Stimulated activated CD8-positive, alpha-beta memory T cell treated with anti-CD3 and anti-CD28 coated beads, Interleukin-7, amount 100 ng/mL, for 24 hours (primary cell): ENCODE data around the gene NOTUM.
"Not testable (repeated sequence)": the region's sequence is repeated elsewhere in the genome, so short reads cannot be mapped to it uniquely, and the experiment has no call there.

ENCODE experiments used
- DNase-seq: peaks from one replicate; pipeline ENCODE4 v3.0.0-alpha.2; 2020; ENCODE audit warnings: low read depth

Gene NOTUM

DNA sequence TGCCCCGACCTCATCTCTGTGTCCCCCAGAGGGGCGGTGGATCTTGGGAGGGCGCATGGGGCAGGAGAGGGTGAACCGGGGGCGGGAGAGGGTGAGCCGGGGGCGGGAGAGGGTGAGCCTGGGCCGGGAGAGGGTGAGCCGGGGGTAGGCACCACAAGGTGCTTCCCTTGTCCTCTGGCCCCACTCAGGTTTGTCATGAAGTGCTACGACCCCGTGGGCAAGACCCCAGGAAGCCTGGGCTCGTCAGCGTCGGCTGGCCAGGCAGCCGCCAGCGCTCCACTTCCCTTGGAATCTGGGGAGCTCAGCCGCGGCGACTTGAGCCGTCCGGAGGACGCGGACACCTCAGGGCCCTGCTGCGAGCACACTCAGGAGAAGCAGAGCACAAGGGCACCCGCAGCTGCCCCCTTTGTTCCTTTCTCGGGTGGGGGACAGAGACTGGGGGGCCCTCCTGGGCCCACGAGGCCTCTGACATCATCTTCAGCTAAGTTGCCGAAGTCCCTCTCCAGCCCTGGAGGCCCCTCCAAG is 35.3 kb upstream of the NOTUM start:
- no peak for DNase-seq

DNA sequence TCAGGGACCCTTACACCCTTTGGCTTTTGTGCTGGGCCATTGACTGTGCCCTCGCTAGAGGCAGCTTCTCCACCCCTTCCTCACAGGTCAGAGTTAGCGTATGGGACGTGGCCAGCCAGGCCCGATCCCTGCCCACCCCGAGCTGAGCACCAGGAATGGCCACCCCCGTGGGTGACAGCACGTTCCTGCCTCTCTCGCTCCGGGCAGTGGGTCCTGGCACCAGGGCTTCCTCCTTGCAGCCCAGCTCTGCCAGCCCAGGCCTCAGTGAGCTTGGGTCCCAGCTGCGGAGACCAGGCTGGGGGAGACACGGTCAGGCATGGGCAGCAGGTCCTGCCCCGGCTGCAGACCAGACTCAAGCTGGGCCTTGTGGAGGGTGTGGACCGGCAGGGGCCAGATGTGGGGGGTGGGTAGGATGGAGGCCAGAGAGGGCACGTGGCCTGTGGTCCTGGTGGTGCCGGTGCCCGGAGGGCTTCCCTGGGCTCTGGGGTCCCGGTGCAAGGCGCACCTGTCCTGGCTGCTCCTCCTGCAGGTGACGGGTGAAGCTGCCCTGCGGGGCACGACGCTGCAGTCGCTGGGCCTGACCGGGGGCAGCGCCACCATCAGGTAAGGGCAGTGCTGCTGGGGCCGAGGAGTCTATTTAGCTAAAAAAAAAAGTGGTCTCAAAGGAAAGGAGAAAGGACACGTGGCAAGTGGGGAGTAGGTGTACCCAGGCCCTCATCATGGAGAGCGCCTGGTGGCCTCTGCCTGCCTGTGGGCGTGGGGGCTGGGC is 34.7 kb upstream of the NOTUM start:
- DNase-seq: no peak

DNA sequence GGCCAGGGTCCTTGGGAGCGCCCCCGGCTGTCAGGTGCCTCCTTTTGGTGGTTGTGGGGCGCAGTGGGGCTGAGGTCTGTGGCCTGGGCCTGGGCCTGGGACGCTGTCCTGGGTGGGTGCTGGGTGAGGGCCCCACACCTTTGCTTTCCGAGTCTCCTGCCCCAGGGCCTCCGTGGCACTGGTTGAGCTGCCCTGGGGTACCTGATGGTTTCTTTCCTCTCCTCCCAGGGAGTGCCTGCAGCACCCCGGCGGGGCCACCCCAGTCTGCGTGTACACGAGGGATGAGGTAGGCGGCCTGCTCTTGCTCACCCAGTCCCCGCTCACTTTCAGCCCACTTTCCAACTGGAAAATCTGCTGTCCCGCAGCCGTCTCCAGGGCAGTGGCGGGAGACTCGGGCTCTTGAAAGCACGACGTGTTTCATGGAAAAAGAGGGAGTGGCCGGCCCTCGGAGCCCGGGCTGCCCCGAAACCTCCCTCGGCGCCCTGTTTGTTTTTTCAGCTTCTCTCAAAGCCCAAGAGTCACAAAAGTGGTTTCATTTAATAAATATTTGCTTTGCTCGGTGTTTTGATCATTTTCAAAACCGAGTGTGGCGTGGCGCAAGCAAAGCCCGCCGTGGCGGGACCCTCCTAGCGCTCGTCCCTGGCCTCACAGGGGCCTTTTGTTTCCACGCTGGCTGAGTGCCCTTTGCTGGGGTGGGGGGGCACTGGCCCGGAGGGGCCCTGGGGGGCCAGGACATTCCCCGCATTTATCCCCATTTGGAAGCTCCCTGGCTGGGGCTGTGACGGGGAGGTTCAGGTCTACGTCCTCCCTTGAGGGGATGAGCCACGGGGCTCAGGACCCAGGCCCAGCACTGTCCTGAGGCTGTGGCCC is 33.8 kb upstream of the NOTUM start:
- DNase-seq: no peak

DNA sequence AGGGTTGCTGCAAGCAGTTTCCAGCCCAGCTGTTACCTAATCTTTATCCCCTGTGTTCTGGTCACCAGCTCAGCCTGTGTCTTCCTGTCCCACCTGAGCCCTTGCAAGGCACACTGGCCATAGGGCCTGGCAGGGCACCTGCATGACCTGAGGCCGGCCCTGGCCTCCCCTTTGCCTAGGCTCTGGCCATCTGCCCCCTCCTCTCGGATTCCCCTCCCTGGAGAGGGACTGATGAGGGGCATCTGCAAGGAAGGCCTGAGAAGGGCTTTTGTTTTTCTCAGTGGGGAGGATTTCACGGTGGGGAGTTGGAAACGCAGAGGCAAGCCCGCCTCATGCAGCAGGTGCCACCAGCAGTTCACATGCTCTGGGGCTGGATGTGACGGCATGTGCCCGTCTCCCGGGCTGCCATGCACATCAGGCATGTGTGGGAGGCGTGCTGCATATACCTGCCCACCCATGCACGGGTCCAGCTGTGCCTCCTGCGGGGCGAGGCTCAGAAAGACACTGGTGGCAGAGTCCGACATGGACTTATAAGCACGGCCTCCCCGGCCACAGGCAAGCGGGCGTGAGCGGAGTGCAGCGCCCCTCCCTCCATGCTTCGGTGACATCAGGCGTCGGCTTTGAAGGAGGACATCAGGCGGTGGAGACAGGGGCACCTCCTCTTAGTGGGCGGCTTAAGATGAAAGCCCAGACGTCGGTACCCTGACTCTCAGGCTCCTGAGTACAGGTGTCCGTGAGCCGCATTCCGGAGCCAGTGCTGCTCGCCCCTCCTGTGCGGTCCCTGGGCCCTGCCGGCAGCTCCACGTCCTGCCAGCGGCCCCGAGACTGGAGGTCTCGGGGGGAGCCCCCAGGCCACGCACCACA is 33.0 kb upstream of the NOTUM start:
- DNase-seq: no peak

DNA sequence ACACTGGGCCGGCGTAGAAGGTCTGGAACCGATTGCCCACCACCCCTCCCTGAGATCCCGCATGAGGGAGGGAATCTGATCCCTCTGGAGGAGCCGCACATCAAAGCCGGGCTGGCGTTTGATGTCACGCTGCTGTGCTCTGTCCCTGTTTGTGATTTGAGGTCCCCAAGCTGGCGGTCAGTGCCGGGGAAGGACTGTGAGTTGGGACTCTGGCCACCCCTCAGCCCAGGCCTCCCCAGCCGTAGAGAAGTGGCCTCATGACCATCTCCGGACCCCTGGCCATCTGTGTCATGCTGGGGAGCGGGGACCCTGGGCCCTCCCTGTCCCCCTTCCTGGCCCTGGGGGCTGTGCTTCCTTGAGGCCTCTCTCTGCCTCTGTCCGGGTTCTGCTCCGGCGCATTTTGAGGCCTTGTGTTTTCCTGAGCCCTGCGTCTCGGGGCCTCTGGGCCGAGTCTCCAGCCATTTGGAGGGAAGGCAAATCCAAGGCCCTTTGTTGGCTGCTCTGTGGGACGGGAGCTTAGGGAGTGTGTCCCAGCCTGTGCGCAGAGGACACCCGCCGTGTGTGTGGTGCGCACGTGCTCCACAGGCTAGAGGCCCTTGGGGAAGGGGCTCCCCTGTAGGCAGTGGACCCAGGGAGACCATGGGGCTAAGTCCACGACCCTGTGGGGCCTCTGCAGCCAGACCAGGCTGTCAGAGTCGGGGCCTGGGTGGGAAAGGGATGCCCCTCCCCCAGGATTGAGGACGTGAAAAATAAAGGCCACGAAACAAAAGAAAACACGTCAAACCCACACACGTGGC is 31.5 kb upstream of the NOTUM start:
- no peak for DNase-seq

DNA sequence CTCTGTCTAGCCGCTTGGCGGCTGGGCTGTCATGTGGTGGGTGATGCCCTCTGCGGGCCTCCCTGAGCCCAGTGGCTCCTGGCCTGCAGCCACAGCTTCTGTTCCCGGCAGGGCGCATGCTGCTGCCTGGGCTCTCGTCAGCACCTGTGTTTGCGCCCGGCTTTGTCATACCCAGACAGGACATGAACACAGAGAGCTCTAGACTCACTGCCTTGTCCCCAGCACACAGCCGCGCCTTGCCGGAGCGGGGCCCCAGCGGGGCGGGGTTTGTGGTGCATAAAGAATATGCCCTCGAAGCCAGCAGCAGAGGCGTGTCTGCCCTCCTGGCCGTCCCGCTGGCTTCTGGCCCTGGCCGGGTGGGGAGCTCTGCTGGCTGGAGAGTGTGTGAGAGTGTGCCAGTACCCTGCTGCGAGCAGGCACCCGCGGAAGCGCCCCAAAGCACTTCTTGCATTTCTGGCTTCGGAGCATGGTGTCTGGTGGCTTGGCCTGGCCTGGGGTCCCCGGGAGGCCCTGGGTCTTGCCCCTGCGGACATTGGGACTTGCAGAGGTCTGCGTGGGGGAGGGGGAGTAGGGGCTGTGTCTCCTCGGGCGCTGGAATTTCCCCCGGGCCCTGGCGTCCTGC is 30.8 kb upstream of the NOTUM start:
- no peak for DNase-seq

DNA sequence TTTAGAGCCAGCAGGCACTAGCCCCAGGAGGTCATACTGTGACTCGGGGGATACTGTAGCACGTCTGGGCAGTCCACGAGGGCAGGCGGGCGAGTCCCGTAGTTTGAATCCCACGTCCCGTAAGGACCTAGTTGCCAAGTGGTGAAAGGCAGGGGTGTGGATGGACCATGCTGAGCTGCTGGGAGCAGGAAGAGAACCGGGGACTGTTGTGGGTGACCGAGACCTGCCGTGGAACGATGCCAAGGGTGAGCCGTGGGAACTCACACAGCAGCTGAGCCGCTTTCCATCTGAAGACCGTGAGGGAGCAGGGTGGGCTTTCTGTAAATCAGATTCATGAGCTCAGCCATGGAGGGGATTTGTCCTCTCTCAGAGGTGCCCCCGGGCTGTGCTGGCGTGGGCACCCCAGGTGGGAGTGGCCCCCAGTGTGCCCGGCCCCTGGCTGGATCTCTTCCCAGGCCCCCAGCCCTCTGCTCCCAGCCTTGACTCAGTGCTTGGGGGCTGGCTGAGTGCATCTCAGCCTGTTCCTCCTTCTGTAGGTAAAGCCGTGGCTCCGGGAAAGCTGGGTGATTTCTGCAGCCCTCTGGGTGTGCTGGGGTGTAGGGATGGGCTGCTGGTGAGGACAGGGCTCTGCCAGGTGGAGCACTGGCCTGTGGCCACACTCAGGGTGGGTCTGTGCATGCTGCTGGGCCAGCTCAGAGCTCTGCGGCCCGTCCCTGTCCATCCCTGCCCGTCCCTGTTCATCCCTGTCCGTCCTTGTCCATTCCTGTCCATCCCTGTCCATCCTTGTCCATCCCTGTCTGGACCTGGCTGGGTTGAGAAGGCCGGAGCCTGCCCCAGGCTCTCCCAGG is 30.1 kb upstream of the NOTUM start:
- no peak for DNase-seq

DNA sequence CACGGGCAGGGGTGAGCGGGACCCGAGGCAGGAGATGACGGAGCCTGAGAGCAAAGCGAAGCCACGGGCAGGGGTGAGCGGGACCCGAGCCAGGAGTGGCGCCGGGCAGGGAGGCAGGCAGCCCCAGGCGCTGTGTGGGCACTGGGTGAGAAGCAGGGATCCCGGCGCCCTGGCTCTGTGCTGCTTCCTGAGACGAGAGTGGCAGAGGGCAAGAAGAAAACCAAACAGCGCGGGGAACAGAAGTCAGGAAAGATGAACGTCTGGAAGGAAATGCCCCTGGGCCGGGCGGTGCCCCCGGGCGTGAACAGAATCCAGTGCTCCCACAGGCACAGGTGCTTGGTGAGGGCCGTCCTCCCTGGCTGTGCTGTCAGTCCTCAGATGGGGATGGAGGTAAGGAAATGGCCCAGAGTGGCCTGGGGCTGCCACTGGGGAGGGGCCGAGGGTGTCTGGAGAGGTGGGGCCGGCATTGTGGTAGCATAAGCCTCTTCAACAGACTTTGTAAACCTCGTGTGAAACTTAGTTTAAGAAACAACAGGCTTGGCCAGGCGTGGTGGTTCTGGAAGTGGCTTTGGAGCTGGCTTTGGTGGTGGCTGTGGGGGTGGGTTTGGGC is 26.3 kb upstream of the NOTUM start:
- no peak for DNase-seq

DNA sequence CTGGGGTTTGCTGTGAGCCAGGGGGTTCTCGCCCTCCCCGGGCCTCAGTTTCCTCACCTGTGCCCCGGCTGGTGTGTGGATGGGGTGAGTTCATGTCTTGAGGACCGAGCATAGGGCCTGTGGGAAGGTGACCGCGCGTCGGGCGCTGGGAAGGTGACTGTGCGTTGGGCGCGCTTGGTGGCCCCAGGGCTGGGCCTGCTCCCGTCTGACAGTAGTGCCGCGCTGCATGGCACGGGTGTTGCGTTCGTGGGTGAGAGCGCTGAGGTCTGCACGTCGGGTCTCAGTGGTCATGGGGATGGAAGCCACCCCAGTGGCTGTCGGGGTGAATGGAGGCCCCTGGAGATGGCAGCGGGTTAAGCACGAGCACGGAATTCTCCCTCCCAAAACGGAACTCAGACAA is 25.6 kb upstream of the NOTUM start:
- no peak for DNase-seq

DNA sequence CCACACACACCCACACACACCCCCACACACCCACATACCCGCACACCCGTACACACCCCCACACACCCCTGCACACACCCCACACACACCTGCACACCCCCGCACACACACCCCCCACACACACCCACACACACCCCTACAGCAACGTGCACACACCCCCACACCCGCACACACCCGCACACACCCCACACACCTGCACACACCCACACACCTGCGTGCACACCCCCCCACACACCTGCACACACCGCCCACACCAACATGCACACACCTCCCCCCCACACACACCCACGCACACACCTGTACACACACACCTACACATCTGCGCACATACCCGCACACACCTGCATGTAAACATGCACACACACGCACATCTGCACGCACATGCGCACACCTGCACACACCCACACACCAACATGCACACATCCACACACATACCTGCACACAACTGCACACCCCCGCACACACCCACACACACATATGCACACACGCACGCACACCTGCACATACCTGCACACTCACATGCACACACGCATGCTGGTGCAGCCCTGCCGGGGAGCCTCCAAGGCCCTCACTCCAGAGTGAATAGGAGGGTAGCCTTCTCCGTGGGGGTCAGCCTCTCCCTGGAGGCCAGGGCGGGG is 23.9 kb upstream of the NOTUM start:
- no peak for DNase-seq

DNA sequence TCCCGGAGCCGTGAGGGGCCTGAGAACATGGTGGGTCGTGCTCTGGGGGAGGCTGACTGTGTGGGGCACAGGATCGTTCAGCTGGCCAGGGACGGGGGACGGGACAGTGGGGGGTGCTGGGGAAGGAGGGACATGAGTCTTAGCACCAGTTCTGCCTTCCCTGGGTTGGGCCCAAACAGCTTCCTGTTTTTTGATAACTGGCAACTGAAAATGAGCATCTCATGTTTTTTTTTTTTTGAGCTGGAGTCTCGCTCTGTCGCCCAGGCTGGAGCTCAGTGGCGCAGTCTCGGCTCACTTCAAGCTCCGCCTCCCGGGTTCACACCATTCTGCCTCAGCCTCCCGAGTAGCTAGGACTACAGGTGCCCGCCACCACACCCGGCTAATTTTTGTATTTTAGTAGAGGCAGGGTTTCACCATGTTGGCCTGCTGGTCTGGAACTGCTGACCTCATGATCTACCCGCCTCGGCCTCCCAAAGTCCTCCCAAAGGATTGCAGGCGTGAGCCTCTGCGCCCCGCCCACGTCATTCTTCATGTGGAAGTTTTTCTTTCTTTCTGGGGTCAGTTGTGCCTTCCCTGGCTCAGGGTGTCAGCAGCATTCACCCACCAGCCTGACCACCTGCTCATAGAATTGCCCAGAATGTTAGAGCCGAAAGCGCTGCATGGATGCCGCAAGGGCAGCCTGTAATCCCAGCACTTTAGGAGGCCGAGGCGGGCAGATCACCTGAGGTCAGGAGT is 22.8 kb upstream of the NOTUM start:
- no peak for DNase-seq

DNA sequence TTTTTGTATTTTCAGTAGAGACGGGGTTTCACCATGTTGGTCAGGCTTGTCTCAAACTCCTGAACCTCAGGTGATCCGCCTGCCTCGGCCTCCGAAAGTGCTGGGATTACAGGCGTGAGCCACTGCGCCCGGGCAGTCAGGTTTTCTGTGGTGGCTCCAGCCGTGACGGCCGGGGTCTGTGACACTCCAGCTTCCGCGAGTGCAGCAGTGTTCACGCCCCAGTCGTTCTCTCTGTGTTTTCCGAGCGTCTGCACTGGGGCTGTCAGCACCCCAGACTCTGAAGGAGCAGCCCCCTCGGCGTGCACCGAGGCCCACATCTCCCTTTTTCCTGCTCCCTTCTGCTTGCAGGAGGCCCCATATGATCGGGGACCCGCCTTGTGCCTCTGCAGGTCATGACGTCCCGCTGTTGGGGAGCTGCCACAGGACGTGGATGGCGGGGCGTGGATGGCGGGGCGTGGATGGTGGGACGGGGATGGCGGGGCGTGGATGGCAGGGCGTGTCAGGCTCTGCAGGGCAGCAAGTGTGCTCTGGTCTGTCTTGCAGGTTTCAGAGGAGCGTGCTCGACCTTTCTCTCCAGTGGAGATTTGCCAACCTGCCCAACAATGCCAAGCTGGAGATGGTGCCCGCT is 22.1 kb upstream of the NOTUM start:
- no peak for DNase-seq

DNA sequence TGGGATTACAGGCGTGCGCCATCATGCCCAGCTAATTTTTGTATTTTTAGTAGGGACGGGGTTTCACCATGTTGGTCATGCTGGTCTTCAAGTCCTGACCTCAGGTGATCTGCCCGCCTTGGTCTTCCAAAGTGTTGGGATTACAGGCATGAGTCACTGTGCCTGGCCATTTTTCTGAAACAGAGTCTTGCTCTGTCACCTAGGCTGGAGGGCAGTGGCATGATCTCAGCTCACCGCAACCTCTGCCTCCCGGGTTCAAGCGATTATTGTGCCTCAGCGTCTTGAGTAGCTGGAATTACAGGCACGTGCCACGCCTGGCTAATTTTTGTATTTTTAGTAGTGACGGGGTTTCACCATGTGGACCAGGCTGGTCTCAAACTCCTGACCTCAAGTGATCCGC is 20.5 kb upstream of the NOTUM start:
- DNase-seq: not testable (repeated sequence)

DNA sequence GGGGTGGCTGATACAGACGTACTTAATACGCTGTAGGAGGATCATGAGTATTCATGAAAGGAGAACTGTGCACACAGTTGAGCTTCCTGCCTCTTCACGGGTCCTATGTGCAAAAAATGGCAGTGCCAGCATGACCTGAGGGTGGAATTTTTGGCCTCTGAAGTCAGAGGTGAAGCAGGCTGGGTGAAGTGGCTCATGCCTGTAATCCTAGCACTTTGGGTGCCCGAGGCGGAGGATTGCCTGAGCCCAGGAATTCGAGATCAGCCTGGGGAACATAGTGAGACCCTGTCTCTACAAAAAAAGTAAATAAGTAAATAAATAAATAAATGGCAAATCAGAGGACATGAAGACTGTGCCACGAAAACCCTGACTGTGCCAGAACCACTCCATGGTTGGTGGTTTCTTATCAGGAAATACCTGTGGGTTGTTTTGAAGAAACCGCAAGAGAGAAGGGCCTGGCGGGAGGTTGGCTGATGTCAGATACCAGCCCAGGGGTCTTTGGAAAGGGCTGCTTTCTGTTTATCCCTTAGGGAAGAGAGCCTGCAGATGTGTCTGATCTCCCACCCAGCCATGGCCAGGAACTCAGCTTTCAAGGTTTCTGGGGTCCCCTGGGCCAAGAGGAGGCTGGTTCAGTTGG is 19.8 kb upstream of the NOTUM start:
- no peak for DNase-seq

DNA sequence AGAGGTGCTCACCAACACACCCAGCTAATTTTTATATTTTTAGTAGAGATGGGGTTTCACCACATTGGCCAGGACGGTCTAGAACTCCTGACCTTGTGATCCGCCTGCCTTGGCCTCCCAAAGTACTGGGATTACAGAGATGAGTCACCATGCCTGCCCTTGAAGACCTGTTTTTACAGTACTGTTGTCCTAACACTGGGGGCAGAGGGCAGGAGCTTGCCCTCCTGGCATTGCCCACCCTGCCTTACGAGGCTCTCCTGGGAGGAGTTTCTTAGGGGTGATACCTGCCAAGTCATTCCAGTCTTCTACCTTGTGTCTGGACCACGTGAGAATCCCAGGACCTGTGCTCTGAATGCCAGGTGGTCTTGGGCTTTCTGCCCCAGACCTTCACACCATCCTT is 19.1 kb upstream of the NOTUM start:
- no peak for DNase-seq

DNA sequence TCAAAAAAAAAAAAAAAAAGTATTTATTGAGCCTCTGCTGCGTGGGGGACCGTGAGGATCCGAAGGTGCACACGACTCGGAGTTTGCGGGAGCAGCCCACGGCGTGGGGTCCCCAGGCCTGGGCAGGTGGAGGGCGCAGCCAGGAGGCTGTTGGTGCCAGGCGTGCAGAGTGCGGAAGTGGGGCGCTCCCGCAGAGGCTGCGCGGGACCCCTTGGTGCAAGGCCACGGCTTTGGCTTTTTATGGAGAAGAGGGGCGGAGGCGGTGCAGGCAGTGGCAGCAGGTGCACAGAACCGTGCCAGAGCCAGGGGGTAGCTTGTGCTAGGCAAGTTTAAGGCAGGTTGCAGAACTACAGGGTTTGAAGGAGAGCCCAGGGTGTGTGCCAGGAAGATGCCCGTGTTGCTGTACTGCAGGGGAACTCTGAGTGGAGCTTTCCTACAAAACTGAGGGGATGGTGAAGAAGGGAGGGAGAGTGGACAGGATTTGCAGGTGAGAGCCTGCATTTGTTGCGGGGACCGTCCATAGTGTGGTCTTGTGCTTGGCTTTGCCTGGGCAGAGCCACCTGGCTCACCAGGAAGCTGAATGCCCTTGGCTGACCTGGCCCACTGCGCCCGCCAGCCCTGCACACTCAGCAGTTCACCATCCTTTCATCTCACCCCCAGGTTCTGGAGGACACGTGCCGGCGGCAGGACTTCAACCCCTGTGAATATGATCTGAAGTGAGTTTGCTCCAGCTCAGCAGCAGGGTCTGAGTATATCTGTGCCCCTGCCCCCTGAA is 17.7 kb upstream of the NOTUM start:
- DNase-seq: no peak
